Adrenal gland (tissue), 12 donors: ENCODE data around the gene CDK14. TPM values are rescaled to one million over a fixed set of nuclear protein-coding genes. Genes with fewer than 3 reads are reported as not detected.
"Not testable (repeated sequence)": the region's sequence is repeated elsewhere in the genome, so short reads cannot be mapped to it uniquely, and the experiment has no call there.

Experiments used
- DNase-seq, 7 donors: peaks; one replicate each; pipeline ENCODE4 v3.0.0-alpha.2; 2019 to 2020
- H3K27ac ChIP-seq, 5 donors: fragments of 200-600 bp; sonication (generic) in 4 of 5; 1 replicate in 3 of 5; 2 replicates in 2 of 5; pipeline versions ENCODE4 v1.5.1 to v1.8.0; 2016 to 2020; ENCODE audit warnings: mild to moderate bottlenecking in 1 of 5
- H3K27me3 ChIP-seq: fragments of 200-600 bp; 2 replicates; pipeline ENCODE4 v1.8.0; 2021
- H3K36me3 ChIP-seq, 2 donors: fragments of 200-600 bp; replicated peaks in 1 of 2; 1 replicate in 1 of 2; 2 replicates in 1 of 2; pipeline versions ENCODE4 v1.5.1 to v1.8.0; 2018 to 2022
- H3K4me1 ChIP-seq, 2 donors: fragments of 200-600 bp; replicated peaks in 1 of 2; 1 replicate in 1 of 2; 2 replicates in 1 of 2; pipeline versions ENCODE4 v1.5.1 to v1.8.0; 2018 to 2021
- H3K4me3 ChIP-seq, 4 donors: fragments of 200-600 bp; sonication (generic) in 3 of 4; one replicate each; pipeline ENCODE4 v1.5.1; 2016 to 2018
- H3K9me3 ChIP-seq, 3 donors: fragments of 200-600 bp; sonication (generic) in 1 of 3; replicated peaks in 1 of 3; 1 replicate in 2 of 3; 2 replicates in 1 of 3; pipeline versions ENCODE4 v1.5.1 to v1.8.0; 2016 to 2021
- CTCF ChIP-seq, 6 experiments: fragments of 450-650 bp in 4 of 6; fragments of 200-600 bp in 2 of 6; sonication (generic) in 1 of 6; IDR thresholded peaks; 1 replicate in 5 of 6; 2 replicates in 1 of 6; pipeline versions ENCODE4 v1.5.1 to v1.8.0; 2016 to 2021; ENCODE audit warnings: antibody characterized with exemption in 6 of 6, mild to moderate bottlenecking in 2 of 6, moderate library complexity in 1 of 6
- POLR2A ChIP-seq, 2 donors: fragments of 450-650 bp; IDR thresholded peaks; one replicate each; pipeline ENCODE4 v1.6.1; 2017; ENCODE audit warnings: antibody characterized with exemption in 2 of 2, mild to moderate bottlenecking in 2 of 2, moderate library complexity in 1 of 2
- WGBS, 4 donors: extraction: QIAGEN DNeasy Blood & Tissue Kit in 2 of 4; methylation state at CpG; one replicate each; pipeline versions ENCODE4 v1.1.5 to v1.1.7; 2013 to 2017; 5-methylcytosine and 5-hydroxymethylcytosine counted together
- intact Hi-C, 2 donors: fragments of 100-400 bp; cut with DNase I; formaldehyde crosslinking; loops; one replicate each; pipeline versions ENCODE4 v1.14.1 to v1.15.0; 2022 to 2023
- polyA plus RNA-seq, 3 donors: library from polyadenylated mRNA; stranded (reverse); fragments of 200-250 nt in 2 of 3; fragments of 350-450 nt in 1 of 3; fragmentation: Illumina TruSeq in 1 of 3; extraction: RNeasy Lipid Tissue Mini Kit (QIAGEN cat#74804) in 1 of 3; gene quantifications; one replicate each; pipeline ENCODE4 v1.2.3, GENCODE V29; 2013 to 2014
- total RNA-seq, 9 donors: library from RNA; depleted of rRNA in 4 of 9; stranded (reverse); fragments of >200 nt in 4 of 9; fragments of 120-200 nt in 1 of 9; fragmentation: NEBNext Ultra II Directional in 1 of 9; extraction: Animal tissue kit (Norgen Biotek cat#: 25700) in 1 of 9; gene quantifications; one replicate each; pipeline versions ENCODE4 v1.1.0 to v1.2.4, GENCODE V29; 2013 to 2023
- donor health status: healthy with polysubstance abuse.
- donor health status: Bipolar disorder and iron deficiency.
- donor health status: DM: yes; HTN: yes; CAD: no.
- donor health status: DM: no; HTN: no; CAD: no.
- donor health status: DM: no; HTN: no; CAD: no.
- donor health status: DM: yes; HTN: yes; CAD: no.

The CDK14 gene
- total and polyA plus RNA-seq, 12 donors = 1.9 to 14.5 (median 7.6) TPM

GRCh38 chr7:90920336-90920735 lies 324.2 kb downstream of the CDK14 start:
- Histone ChIP-seq H3K27ac (no peak overlapping the region), H3K36me3 (no peaks in the 10 kb centered on the region), H3K9me3 (no peaks in the 10 kb centered on the region), H3K4me3 (no peak overlapping the region), H3K27me3 (no peaks in the 10 kb centered on the region), H3K4me1 (no peaks in the 10 kb centered on the region)
- intact Hi-C loops = no loop called here
- no peak for DNase-seq
- 77 to 88% (median 85%) methylated on average over 1 of the region's 1 CpG for WGBS, 4 donors
- TF ChIP-seq CTCF (IDR thresholded peaks at IDR 0.05) = no peak
- TF ChIP-seq POLR2A (IDR thresholded peaks at IDR 0.05) = no peak

- intact Hi-C loops = no loop called here
- Histone ChIP-seq H3K27ac (no peak overlapping the region), H3K4me3 (no peak overlapping the region), H3K27me3 (no peaks in the 10 kb centered on the region), H3K4me1 (no peaks in the 10 kb centered on the region), H3K9me3 (no peaks in the 10 kb centered on the region), H3K36me3 (no peaks in the 10 kb centered on the region)
- no peak for TF ChIP-seq POLR2A (IDR thresholded peaks at IDR 0.05)
- no peak for TF ChIP-seq CTCF (IDR thresholded peaks at IDR 0.05)
- no peak for DNase-seq
- WGBS, 4 donors = 92 to 98% (median 93%) methylated on average over 2 of the region's 2 CpGs
These were observed 327.4 kb downstream of the CDK14 start for GRCh38 chr7:90923541-90923997.

GRCh38 chr7:90928700-90929424 lies 332.7 kb downstream of the CDK14 start:
- intact Hi-C loops, H3K9me3 ChIP-seq, H3K27ac ChIP-seq, DNase-seq, H3K36me3 ChIP-seq, H3K4me1 ChIP-seq, H3K4me3 ChIP-seq, H3K27me3 ChIP-seq: not testable (repeated sequence)
- WGBS, 4 donors = 81 to 94% (median 89%) methylated on average over 9 to 13 of the region's 13 CpGs

- no peak overlapping the region for H3K27ac ChIP-seq
- no peaks in the 10 kb centered on the region for H3K4me1 ChIP-seq
- no peaks in the 10 kb centered on the region for H3K9me3 ChIP-seq
- intact Hi-C loops = no loop called here
- 83 to 93% (median 92%) methylated on average over 6 of the region's 6 CpGs for WGBS, 4 donors
- TF ChIP-seq CTCF (IDR thresholded peaks at IDR 0.05) = no peak
- TF ChIP-seq POLR2A (IDR thresholded peaks at IDR 0.05) = no peak
- no peak overlapping the region for H3K4me3 ChIP-seq
- no peaks in the 10 kb centered on the region for H3K36me3 ChIP-seq
- no peaks in the 10 kb centered on the region for H3K27me3 ChIP-seq
- no peak for DNase-seq
These were observed 336.1 kb downstream of the CDK14 start for GRCh38 chr7:90931986-90932916.
